ENCODE results near the gene ADGRV1. TPM values are rescaled to one million over a fixed set of nuclear protein-coding genes. Genes with fewer than 3 reads are reported as not detected.
"Not testable (repeated sequence)": the region's sequence is repeated elsewhere in the genome, so short reads cannot be mapped to it uniquely, and the experiment has no call there.

The ADGRV1 gene
- total RNA-seq, 2 donors from 2014 or later, result 16.4 to 20.9 TPM

DNA sequence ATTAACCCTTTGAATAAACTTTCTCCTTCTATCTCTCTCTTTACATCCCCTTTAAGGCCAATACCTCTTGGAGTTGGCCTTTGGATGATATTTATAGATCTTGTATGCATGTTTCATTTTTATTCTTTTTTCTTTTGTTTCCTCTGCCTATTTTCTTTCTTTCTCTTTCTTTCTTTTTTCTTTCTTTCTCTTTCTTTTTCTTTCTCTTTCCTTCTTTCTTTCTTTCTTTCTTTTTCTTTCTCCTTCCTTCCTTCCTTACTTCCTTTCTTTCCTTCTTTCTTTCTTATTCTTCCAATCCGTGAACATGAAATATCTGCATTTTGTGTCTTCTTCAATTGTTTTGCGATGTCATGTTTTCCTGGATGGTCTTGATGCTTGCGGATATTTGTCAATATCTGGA, 276.1 kb downstream of the ADGRV1 start:
- Histone ChIP-seq H3K4me3 (no peak overlapping the region), H3K4me1 (replicated peaks) (no peaks in the 10 kb centered on the region), H3K27ac (no peak overlapping the region), H3K36me3 (no peaks in the 10 kb centered on the region), H3K27me3 (replicated peaks; ENCODE audit: insufficient read depth) (no peaks in the 10 kb centered on the region), H3K9me3 (no peaks in the 10 kb centered on the region)
- WGBS, result 98% methylated on average over 3 of the region's 3 CpGs
- TF ChIP-seq CTCF (IDR thresholded peaks at IDR 0.05), result no peak
- TF ChIP-seq POLR2A (IDR thresholded peaks at IDR 0.05), result no peak
- no peak for TF ChIP-seq POLR2AphosphoS5 (IDR thresholded peaks at IDR 0.05)
- intact Hi-C loops (cut with DNase I), result no loop called here
- DNase-seq (ENCODE audit: low spot score), result no peak

- H3K4me1 ChIP-seq (replicated peaks), result no peaks in the 10 kb centered on the region
- no peak for DNase-seq (ENCODE audit: low spot score)
- no peaks in the 10 kb centered on the region for H3K9me3 ChIP-seq
- no peak overlapping the region for H3K27ac ChIP-seq
- H3K36me3 ChIP-seq, result no peaks in the 10 kb centered on the region
- no peaks in the 10 kb centered on the region for H3K27me3 ChIP-seq (replicated peaks; ENCODE audit: insufficient read depth)
- no peak for TF ChIP-seq POLR2A (IDR thresholded peaks at IDR 0.05)
- TF ChIP-seq POLR2AphosphoS5 (IDR thresholded peaks at IDR 0.05), result no peak
- TF ChIP-seq CTCF (IDR thresholded peaks at IDR 0.05), result no peak
- intact Hi-C loops (cut with DNase I), result no loop called here
- H3K4me3 ChIP-seq, result no peak overlapping the region
- 83% methylated on average over 5 of the region's 5 CpGs for WGBS
Observed at GRCh38 chr5:90843443-90843842, 284.8 kb downstream of the ADGRV1 start.

- DNase-seq (ENCODE audit: low spot score), result no peak
Observed at GRCh38 chr5:90844931-90845330, 286.3 kb downstream of the ADGRV1 start.

DNA sequence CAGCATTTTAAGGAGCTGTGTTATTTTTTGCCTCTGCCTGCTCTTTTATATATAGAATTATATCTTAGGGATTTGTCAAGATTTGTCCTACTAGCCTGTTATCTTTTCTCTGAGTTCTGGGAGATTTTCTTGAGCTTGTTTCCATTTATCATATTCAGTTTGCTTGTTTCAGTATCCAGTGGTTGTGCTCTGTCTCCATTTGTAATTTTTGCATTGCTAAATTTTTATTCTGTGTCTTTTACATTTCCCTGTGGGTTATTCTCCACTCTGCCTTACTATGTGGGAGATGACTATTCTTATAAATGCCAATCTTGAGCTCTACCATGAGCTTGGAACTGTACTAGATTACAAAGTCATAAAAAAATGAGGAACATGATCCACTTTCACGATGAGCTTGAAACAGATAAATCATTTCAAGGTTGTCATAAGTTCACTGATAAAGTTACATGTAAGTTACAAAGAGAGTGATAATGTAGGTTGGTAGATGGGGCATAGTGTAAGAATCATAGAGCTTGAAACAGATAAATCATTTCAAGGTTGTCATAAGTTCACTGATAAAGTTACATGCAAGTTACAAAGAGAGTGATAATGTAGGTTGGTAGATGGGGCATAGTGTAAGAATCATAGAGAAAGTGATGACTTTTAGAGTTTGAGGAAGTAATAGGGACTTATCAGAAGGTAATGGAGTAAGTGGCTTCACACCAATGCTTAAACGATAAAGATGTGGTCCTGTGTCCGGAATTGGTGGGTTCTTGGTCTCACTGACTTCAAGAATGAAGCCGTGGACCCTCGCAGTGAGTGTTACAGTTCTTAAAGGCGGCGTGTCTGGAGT, 287.3 kb downstream of the ADGRV1 start:
- 84% methylated on average over 7 of the region's 7 CpGs for WGBS
- Histone ChIP-seq H3K4me3 (no peak overlapping the region), H3K4me1 (replicated peaks) (no peaks in the 10 kb centered on the region), H3K27ac (no peak overlapping the region), H3K36me3 (no peaks in the 10 kb centered on the region), H3K9me3 (no peaks in the 10 kb centered on the region), H3K27me3 (replicated peaks; ENCODE audit: insufficient read depth) (no peaks in the 10 kb centered on the region)
- intact Hi-C loops (cut with DNase I), result no loop called here
- no peak for DNase-seq (ENCODE audit: low spot score)
- no peak for TF ChIP-seq POLR2AphosphoS5 (IDR thresholded peaks at IDR 0.05)
- TF ChIP-seq CTCF (IDR thresholded peaks at IDR 0.05), result no peak
- no peak for TF ChIP-seq POLR2A (IDR thresholded peaks at IDR 0.05)

More at GRCh38 chr5:90844931-90845330, 286.3 kb downstream of the ADGRV1 start:
- WGBS, result 41% methylated on average over 5 of the region's 5 CpGs
- TF ChIP-seq CTCF (IDR thresholded peaks at IDR 0.05), result no peak
- TF ChIP-seq POLR2A (IDR thresholded peaks at IDR 0.05), result no peak
- TF ChIP-seq POLR2AphosphoS5 (IDR thresholded peaks at IDR 0.05), result no peak
- intact Hi-C loops (cut with DNase I), result no loop called here
- Histone ChIP-seq H3K27me3 (replicated peaks; ENCODE audit: insufficient read depth) (no peaks in the 10 kb centered on the region), H3K27ac (no peak overlapping the region), H3K36me3 (no peaks in the 10 kb centered on the region), H3K4me1 (replicated peaks) (no peaks in the 10 kb centered on the region), H3K9me3 (no peaks in the 10 kb centered on the region), H3K4me3 (no peak overlapping the region)

- DNase-seq (ENCODE audit: low spot score); H3K4me1 ChIP-seq (replicated peaks); H3K9me3 ChIP-seq; H3K36me3 ChIP-seq; H3K4me3 ChIP-seq; H3K27ac ChIP-seq; H3K27me3 ChIP-seq (replicated peaks; ENCODE audit: insufficient read depth); intact Hi-C loops (cut with DNase I): not testable (repeated sequence)
- WGBS, result over 99% methylated on average over 24 of the region's 24 CpGs
Observed at GRCh38 chr5:90847606-90848005, 289.0 kb downstream of the ADGRV1 start.

Measured in prostate gland (tissue), 2 donors.